ENCODE results near the gene ATMIN.

Gene ATMIN, protein sequence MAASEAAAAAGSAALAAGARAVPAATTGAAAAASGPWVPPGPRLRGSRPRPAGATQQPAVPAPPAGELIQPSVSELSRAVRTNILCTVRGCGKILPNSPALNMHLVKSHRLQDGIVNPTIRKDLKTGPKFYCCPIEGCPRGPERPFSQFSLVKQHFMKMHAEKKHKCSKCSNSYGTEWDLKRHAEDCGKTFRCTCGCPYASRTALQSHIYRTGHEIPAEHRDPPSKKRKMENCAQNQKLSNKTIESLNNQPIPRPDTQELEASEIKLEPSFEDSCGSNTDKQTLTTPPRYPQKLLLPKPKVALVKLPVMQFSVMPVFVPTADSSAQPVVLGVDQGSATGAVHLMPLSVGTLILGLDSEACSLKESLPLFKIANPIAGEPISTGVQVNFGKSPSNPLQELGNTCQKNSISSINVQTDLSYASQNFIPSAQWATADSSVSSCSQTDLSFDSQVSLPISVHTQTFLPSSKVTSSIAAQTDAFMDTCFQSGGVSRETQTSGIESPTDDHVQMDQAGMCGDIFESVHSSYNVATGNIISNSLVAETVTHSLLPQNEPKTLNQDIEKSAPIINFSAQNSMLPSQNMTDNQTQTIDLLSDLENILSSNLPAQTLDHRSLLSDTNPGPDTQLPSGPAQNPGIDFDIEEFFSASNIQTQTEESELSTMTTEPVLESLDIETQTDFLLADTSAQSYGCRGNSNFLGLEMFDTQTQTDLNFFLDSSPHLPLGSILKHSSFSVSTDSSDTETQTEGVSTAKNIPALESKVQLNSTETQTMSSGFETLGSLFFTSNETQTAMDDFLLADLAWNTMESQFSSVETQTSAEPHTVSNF

DNA sequence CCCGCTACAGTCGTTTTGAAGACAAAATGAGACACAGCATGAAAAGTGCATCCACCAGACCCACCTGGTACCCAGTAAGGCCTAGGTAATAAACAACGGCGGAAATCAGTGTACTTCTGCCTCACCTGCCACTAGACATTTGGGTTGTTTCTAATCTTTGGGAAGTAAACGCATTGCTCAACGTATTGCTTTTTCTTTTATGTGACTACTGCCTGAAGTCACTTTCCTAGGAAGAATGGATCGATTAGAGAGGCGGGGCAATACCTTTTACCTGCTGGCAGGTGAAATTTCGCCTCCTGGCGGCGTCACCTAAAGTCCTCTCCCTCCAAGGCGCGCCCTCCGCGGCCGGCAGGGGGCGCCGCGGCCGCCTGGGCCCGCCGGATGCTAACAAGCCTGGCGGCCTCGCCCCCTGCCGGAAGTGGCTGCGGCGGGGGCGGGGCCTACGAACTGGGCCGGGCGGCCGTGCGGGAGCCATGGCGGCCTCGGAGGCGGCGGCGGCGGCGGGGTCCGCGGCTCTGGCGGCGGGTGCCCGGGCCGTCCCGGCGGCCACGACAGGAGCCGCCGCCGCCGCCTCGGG is at the start of gene ATMIN:
TSS of gene ATMIN (plus strand) at position 445 of the 577 bp plus-strand sequence. CDS start at position 474, 29 bp downstream.
- DNase-seq (ENCODE audit: low spot score), result peak; percentile 89

DNA sequence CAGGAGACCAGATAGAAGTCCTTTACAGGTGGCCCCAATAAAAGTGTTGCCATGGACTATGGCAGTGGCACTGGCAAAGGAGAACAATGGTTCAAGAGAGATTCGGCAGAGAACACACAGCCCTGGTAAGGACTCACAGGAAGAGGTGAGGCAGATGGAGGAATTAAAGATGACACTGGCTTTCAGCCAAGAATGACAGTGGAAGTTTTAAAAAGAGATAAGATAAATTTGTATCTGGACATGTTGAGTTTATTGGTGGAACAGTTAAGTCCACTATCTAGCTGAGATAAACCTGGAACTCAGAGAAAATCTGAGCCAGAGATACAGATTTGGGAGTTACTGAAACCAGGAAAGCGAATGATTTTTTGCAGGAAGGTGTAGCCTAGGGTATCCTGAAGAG is 49.1 kb upstream of the ATMIN start:
- no peak for DNase-seq (ENCODE audit: low spot score)

DNA sequence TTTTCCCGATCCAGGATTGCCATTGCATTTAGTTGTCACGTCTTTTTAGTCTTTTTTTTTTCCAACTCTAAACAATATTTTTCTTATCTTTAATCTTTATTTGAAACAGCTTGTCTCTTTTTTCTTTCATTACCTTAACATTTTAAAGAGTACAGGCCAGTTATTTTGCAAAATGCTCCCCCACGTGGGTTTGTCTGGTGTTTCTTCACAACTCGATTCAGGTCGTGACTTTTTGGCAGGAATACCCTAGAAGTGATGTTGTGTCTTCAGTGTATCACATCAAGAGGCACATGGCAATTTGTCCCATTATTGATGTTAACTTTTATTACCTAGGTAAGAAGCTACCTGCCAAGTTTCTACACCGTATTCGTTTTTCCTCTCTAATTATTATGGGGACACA is 46.9 kb upstream of the ATMIN start:
- no peak for DNase-seq (ENCODE audit: low spot score)

GRCh38 chr16:80989801-80990200 is 45.8 kb upstream of the ATMIN start:
- no peak for DNase-seq (ENCODE audit: low spot score)

DNA sequence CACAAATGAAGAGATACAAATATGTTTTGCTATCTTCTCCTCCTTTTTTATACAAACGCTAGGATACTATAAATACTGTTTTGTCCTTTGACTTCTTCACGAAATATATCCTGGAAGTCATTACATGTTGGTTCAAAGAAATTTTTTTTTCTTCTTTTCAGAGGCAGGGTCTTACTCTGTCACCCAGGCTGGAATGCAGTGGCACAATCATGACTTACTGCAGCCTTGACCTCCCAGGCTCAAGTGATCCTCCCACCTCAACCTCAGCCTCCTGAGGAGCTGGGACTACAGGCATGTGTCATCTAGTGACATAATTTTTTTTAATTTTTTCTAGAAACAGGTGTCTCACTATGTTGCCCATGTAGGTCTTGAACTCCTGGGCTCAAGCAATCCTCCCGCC is 45.1 kb upstream of the ATMIN start:
- DNase-seq (ENCODE audit: low spot score), result no peak

DNA sequence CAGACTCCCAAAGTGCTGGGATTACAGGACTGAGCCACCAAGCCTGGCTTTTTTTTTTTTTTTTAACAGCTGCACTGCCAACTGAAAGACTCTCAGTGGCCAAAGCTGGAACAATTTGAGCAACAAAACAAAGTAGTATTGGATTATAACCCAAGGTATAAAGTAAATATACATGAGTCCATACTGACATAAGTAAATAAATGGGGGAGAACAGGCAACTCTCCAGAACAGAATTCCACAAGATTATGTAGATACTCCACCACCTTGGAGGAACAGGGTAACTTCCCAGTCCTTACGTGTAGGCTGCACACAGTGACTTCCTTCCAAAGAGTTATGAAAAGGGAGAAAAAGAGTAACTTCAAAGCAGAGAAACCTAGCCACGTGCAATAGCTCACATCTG is 44.7 kb upstream of the ATMIN start:
- no peak for DNase-seq (ENCODE audit: low spot score)

GRCh38 chr16:80991792-80992430 is 43.7 kb upstream of the ATMIN start:
- DNase-seq (ENCODE audit: low spot score), result no peak

DNA sequence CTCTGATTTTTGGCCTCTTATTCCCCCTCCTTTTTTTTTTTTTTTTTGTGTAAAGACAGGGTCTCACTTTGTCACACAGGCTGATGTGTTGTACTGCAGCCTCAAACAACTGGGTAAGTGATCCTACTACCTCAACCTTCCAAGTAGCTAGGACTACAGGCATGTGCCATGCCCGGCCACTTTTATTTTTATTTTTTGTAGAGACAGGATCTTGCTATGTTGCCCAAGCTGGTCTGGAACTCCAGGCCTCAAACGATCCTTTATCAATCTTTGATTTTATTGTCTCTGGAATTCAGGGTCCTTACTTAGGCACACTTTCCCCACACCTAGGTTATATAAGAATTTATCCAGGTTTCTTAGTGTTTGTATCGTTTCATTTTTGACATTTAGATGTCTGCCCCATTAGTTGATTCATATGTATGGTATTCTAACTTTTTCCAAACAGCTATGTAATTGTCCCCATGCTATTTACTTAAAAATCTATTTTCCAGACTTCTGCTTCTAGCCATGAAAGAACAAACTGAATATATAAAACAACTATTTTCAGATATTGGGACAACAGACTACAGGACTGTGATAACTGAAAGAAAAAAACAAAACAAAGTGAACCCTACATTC is 42.9 kb upstream of the ATMIN start:
- DNase-seq (ENCODE audit: low spot score), result no peak

DNA sequence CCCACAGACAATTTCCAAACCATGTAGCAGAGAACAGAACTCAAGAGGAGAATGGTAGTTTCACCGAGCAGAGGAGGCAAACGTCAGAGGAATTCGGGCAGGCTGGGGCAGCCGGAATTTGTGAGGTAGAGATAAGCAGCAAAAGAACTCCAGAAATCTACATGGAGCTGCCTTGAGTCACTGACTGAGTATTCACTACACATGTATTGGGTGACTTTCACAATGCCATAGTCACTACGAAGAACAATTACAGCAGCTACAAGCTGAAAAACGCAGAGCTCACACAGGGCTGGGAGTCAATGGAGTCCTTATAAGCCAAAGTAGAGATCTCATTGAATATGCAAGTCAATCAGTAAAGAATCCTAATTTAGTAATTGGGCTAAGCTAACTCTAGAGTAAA is 42.3 kb upstream of the ATMIN start:
- DNase-seq (ENCODE audit: low spot score), result no peak

DNA sequence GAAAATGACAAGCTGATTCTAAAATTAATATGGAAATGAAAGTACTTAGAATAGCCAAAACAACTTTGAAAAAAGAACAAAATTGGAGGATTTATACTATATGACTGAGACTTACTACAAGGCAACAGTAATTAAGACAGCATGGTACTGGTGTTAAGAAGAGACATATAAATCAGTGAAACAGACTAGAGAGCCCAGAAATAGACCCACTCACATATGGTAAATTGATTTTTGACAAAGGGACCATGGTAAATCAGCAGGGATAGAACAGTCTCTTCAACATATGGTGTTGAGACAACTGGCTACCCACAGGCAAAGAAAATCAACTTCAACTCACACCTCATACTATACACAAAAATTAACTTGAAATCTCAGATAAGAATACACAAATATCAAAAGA is 41.8 kb upstream of the ATMIN start:
- DNase-seq (ENCODE audit: low spot score), result no peak

DNA sequence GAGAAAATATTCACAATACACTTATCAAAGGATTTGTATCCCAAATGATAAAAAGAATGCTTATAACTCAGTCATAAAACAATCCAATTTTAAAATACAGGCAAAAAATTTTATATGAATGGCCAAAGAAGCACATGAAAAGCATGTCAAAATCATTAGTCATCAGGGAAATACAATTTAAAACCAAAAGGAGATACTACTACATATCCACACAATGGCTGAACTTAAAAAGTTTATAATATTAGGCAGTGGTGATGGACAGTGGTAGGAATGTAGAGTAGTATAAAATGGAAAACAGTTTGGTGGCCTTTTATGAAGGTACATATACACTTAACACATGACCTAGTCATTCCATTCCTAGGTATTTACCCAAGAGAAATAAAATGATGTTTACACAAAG is 41.2 kb upstream of the ATMIN start:
- DNase-seq (ENCODE audit: low spot score), result no peak

GRCh38 chr16:80996688-80997138 is 38.9 kb upstream of the ATMIN start:
- no peak for DNase-seq (ENCODE audit: low spot score)

- DNase-seq (ENCODE audit: low spot score), result no peak
Observed at GRCh38 chr16:80997139-80997798, 38.4 kb upstream of the ATMIN start.

DNA sequence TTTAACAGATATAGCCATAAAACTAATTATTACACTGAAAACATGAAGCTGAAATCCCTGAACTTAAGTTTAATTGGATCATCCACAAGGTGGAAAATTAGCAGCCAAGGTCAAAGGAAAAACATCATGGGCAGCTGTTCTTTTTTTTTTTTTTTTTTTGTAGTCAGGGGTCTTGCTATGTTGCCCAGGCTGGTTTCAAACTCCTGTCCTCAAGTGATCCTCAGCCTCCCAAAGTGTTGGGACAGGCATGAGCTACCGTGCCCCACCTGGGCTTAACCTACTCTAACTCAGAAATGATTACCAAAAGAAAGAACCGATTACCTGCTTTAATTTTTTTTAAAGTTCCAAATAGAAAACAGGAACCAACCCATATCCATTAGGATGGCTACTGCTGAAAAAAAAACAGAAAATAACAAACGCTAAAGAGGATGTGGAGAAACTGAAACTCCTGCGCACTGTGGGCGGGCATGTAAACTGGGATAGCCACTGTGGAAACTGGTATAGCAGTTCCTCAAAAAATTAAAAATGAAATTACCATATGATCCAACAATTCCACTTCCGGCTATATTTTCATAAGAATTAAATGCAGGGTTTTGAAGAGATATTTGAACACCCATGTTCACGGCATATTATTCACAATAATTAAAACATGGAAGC is 37.5 kb upstream of the ATMIN start:
- DNase-seq (ENCODE audit: low spot score), result no peak

GRCh38 chr16:81000873-81001272 is 34.8 kb upstream of the ATMIN start:
- no peak for DNase-seq (ENCODE audit: low spot score)

- no peak for DNase-seq (ENCODE audit: low spot score)
Observed at GRCh38 chr16:81001330-81001729, 34.3 kb upstream of the ATMIN start.

GRCh38 chr16:81003064-81003463 is 32.6 kb upstream of the ATMIN start:
- no peak for DNase-seq (ENCODE audit: low spot score)

DNA sequence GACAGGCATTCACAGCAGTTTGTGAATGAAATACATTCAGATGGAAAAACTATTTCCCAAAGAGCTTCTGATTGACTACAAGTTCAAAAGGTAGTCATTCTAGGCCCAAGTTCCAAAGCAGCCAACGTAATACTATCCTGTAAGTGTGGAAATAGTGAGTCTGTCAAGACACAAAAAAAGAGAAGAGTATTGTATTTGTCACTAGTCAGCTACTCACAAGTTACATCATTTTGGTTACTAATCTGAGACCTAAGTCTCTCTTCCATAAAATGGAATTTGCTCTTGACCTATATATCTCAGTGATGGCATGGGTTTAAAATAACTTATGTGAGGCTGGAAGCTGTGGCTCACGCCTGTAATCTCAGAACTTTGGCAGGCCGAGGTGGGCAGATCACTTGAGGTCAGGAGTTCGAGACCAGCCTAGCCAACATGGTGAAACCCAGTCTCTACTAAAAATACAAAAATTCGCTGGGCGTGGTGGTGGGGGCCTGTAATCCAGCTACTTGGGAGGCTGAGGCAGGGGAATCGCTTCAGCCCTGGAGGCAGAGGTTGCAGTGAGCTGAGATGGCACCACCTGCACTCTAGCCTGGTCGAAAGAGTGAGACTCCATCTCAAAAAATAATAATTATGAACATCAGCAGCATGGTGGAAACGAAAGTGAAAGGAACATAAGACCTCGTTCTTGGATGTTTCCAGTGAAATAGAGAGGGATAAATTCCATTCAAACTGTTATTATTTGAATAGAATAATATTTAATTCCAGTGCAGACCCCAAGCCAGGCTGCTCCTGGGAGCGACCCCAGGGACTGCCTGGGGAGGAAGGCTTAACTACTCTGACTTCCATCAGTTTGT is 31.8 kb upstream of the ATMIN start:
- no peak for DNase-seq (ENCODE audit: low spot score)

GRCh38 chr16:81004646-81005353 is 30.8 kb upstream of the ATMIN start:
- DNase-seq (ENCODE audit: low spot score), result peak; percentile 75

All from putamen (tissue), 1 donor.